ENCODE data around the gene FASTK.

GRCh38 chr7:151083071-151083823, 2.6 kb upstream of the FASTK start, which contains the start of gene TMUB1:
- TF ChIP-seq CTCF (IDR thresholded peaks at IDR 0.05) (no peak), EZH2 (IDR thresholded peaks at IDR 0.05) (no peak), EZH2phosphoT487 (IDR thresholded peaks at IDR 0.05) (no peak)
